IMR-90 (cell line): Measurements from ENCODE around the gene GABRB1. TPM values are rescaled to one million over a fixed set of nuclear protein-coding genes. Genes with fewer than 3 reads are reported as not detected.

Source experiments
- ATAC-seq: fragments of 200-7000 bp; cut with Tn5 transposase; 2 replicates; pipeline ENCODE4 v1.9.1; 2020; ENCODE audit warnings: low read depth, mild to moderate bottlenecking, moderate library complexity
- BruUV-seq: library from RNA; stranded (reverse); fragments of 400-500 nt; replicated peaks from 2 replicates; lab custom pipeline; 2021; lab: Mats Ljungman, UMichigan
- CTCF ChIA-PET: fragments of 300-600 bp; formaldehyde crosslinking; extraction: SDS; loops from one replicate; lab custom pipeline; 2021; ENCODE audit warnings: antibody characterized with exemption; lab: Yijun Ruan, JAX
- POLR2A ChIA-PET: fragments of 300-600 bp; sonication (Branson Sonifier 250); formaldehyde crosslinking; loops from one replicate; lab custom pipeline; 2022; ENCODE audit warnings: antibody characterized with exemption; ENCODE audit not compliant: unreplicated experiment; lab: Charles Lee
- DNase-seq: peaks from one replicate; pipeline ENCODE4 v3.0.0; 2013
- H2AFZ ChIP-seq: replicated peaks from 2 replicates; pipeline ENCODE3; 2013; ENCODE audit warnings: low read length, mild to moderate bottlenecking; ENCODE audit not compliant: poor library complexity
- H2AK5ac ChIP-seq: 2 replicates; pipeline ENCODE4 v1.6.1; 2013; ENCODE audit warnings: low read depth, low read length, inconsistent platforms
- H2AK9ac ChIP-seq: replicated peaks from 2 replicates; pipeline ENCODE3; 2013; ENCODE audit warnings: mild to moderate bottlenecking, low read depth, low read length, moderate library complexity; ENCODE audit not compliant: poor library complexity
- H2BK120ac ChIP-seq: 2 replicates; pipeline ENCODE4 v1.6.1; 2013; ENCODE audit warnings: low read depth, low read length, inconsistent platforms
- H2BK15ac ChIP-seq: 3 replicates; pipeline ENCODE4 v1.6.1; 2013; ENCODE audit warnings: low read depth, low read length, inconsistent platforms
- H2BK20ac ChIP-seq: 2 replicates; pipeline ENCODE4 v1.6.1; 2013; ENCODE audit warnings: low read depth, mild to moderate bottlenecking, inconsistent platforms, low read length, moderate library complexity
- H2BK5ac ChIP-seq: 2 replicates; pipeline ENCODE4 v1.6.1; 2013; ENCODE audit warnings: mild to moderate bottlenecking, low read depth, low read length, inconsistent platforms; ENCODE audit not compliant: poor library complexity, severe bottlenecking
- H3K14ac ChIP-seq: replicated peaks from 2 replicates; pipeline ENCODE4 v1.6.1; 2013; ENCODE audit warnings: low read depth, low read length, inconsistent platforms
- H3K18ac ChIP-seq: 2 replicates; pipeline ENCODE4 v1.6.1; 2013; ENCODE audit warnings: low read depth, low read length, control low read depth
- H3K23ac ChIP-seq: 2 replicates; pipeline ENCODE4 v1.6.1; 2013; ENCODE audit warnings: low read depth, low read length, inconsistent platforms
- H3K27ac ChIP-seq: 2 replicates; pipeline ENCODE4 v1.5.1; 2013; ENCODE audit warnings: mild to moderate bottlenecking, control low read depth, low read length; ENCODE audit not compliant: insufficient read depth
- H3K27me3 ChIP-seq: 2 replicates; pipeline ENCODE4 v1.6.1; 2013; ENCODE audit warnings: low read length; ENCODE audit not compliant: control insufficient read depth, insufficient read depth
- H3K36me3 ChIP-seq: 2 replicates; pipeline ENCODE4 v1.6.1; 2013; ENCODE audit warnings: low read length, mixed read lengths; ENCODE audit not compliant: control insufficient read depth, insufficient read depth
- H3K4ac ChIP-seq: 2 replicates; pipeline ENCODE4 v1.6.1; 2013; ENCODE audit warnings: low read depth, low read length, inconsistent platforms
- H3K4me1 ChIP-seq: 2 replicates; pipeline ENCODE4 v1.6.1; 2013; ENCODE audit warnings: low read length, mixed read lengths; ENCODE audit not compliant: control insufficient read depth, insufficient read depth
- H3K4me2 ChIP-seq: 2 replicates; pipeline ENCODE4 v1.6.1; 2013; ENCODE audit warnings: low read depth, mild to moderate bottlenecking, control low read depth, low read length, moderate library complexity
- H3K4me3 ChIP-seq: 2 replicates; pipeline ENCODE4 v1.5.1; 2013; ENCODE audit warnings: low read depth, mild to moderate bottlenecking, control low read depth, low read length, moderate library complexity; ENCODE audit not compliant: insufficient read depth
- H3K56ac ChIP-seq: 2 replicates; pipeline ENCODE4 v1.6.1; 2013; ENCODE audit warnings: low read length, inconsistent platforms; ENCODE audit not compliant: insufficient read depth; ENCODE audit errors: extremely low read depth
- H3K79me1 ChIP-seq, 2 experiments: 2 replicates each; pipeline ENCODE4 v1.6.1; 2013; ENCODE audit warnings: low read length in 2 of 2, inconsistent platforms in 1 of 2, low read depth in 1 of 2
- H3K9ac ChIP-seq: 2 replicates; pipeline ENCODE4 v1.6.1; 2013; ENCODE audit warnings: low read depth, low read length, control low read depth
- H3K9me1 ChIP-seq: 2 replicates; pipeline ENCODE4 v1.6.1; 2013; ENCODE audit warnings: low read length, inconsistent platforms; ENCODE audit not compliant: insufficient read depth
- H3K9me3 ChIP-seq: 2 replicates; pipeline ENCODE4 v1.6.1; 2013; ENCODE audit warnings: low read length; ENCODE audit not compliant: control insufficient read depth, insufficient read depth
- H4K20me1 ChIP-seq: 2 replicates; pipeline ENCODE4 v1.6.1; 2013; ENCODE audit warnings: low read length, inconsistent platforms; ENCODE audit not compliant: insufficient read depth
- H4K5ac ChIP-seq: 2 replicates; pipeline ENCODE4 v1.6.1; 2013; ENCODE audit warnings: mild to moderate bottlenecking, low read depth, low read length, control low read depth
- H4K8ac ChIP-seq, 2 experiments: 2 replicates each; pipeline ENCODE4 v1.6.1; 2013; ENCODE audit warnings: low read depth in 2 of 2, low read length in 2 of 2, control low read depth in 1 of 2, inconsistent platforms in 1 of 2
- H4K91ac ChIP-seq: 2 replicates; pipeline ENCODE4 v1.6.1; 2013; ENCODE audit warnings: low read depth, low read length, inconsistent platforms; ENCODE audit not compliant: insufficient read depth
- BHLHE40 ChIP-seq: fragments of 150-350 bp; IDR thresholded peaks from 2 replicates; pipeline ENCODE4 v1.6.1; 2016; ENCODE audit warnings: mild to moderate bottlenecking, low read depth, low read length
- CEBPB ChIP-seq: IDR thresholded peaks from 2 replicates; pipeline ENCODE4 v1.6.1; 2012; ENCODE audit warnings: low read depth, low read length, improper control_type of control experiment
- CHD1 ChIP-seq: IDR thresholded peaks from 2 replicates; pipeline ENCODE4 v1.6.1; 2012; ENCODE audit warnings: low read depth, low read length, improper control_type of control experiment
- ELK1 ChIP-seq: fragments of 150-350 bp; IDR thresholded peaks from 2 replicates; pipeline ENCODE4 v1.6.1; 2016; ENCODE audit warnings: low read depth, mild to moderate bottlenecking, low read length, moderate library complexity, borderline replicate concordance
- FOS ChIP-seq: fragments of 150-350 bp; IDR thresholded peaks from 2 replicates; pipeline ENCODE4 v1.6.1; 2016; ENCODE audit warnings: low read depth, low read length
- MAFK ChIP-seq: IDR thresholded peaks from 2 replicates; pipeline ENCODE4 v1.6.1; 2012; ENCODE audit warnings: low read depth, low read length, improper control_type of control experiment
- MAZ ChIP-seq: IDR thresholded peaks from 2 replicates; pipeline ENCODE4 v1.6.1; 2012; ENCODE audit warnings: low read depth, mild to moderate bottlenecking, low read length, improper control_type of control experiment, moderate library complexity, borderline replicate concordance
- MXI1 ChIP-seq: IDR thresholded peaks from 2 replicates; pipeline ENCODE4 v1.6.1; 2012; ENCODE audit warnings: low read depth, mild to moderate bottlenecking, low read length, moderate library complexity, borderline replicate concordance
- NFE2L2 ChIP-seq: fragments of 150-350 bp; IDR thresholded peaks from 2 replicates; pipeline ENCODE4 v1.6.1; 2016; ENCODE audit warnings: low read depth, mild to moderate bottlenecking, low read length
- POLR2A ChIP-seq: IDR thresholded peaks from 2 replicates; pipeline ENCODE4 v1.6.1; 2012; ENCODE audit warnings: mild to moderate bottlenecking, low read depth, low read length
- RAD21 ChIP-seq: IDR thresholded peaks from 2 replicates; pipeline ENCODE4 v1.6.1; 2012; ENCODE audit warnings: low read length, improper control_type of control experiment
- RCOR1 ChIP-seq: IDR thresholded peaks from 2 replicates; pipeline ENCODE4 v1.6.1; 2012; ENCODE audit warnings: mild to moderate bottlenecking, low read length, improper control_type of control experiment; ENCODE audit not compliant: insufficient replicate concordance
- RFX5 ChIP-seq: IDR thresholded peaks from 2 replicates; pipeline ENCODE4 v1.8.0; 2012; ENCODE audit warnings: low read depth, mild to moderate bottlenecking, low read length, moderate library complexity
- SMC3 ChIP-seq: fragments of 150-350 bp; IDR thresholded peaks from 2 replicates; pipeline ENCODE4 v1.6.1; 2016; ENCODE audit warnings: low read depth, mild to moderate bottlenecking, antibody characterized with exemption, low read length, moderate library complexity
- USF2 ChIP-seq: fragments of 150-350 bp; IDR thresholded peaks from 2 replicates; pipeline ENCODE4 v1.6.1; 2017; ENCODE audit warnings: mild to moderate bottlenecking, antibody characterized with exemption, low read length, low read depth
- WGBS, 2 experiments: methylation state at CpG; one replicate each; pipeline versions ENCODE4 v1.1.5 to v1.1.7; 2013; ENCODE audit warnings: missing lambda C conversion rate in 2 of 2; ENCODE audit not compliant: insufficient read length in 1 of 2; ENCODE audit errors: extremely low coverage in 2 of 2; 5-methylcytosine and 5-hydroxymethylcytosine counted together
- dilution Hi-C: fragments of 300-500 bp; cut with HindIII; formaldehyde crosslinking; loops from one replicate; pipeline ENCODE4 v1.14.3; 2018; ENCODE audit warnings: low sequenced_read_pairs; ENCODE audit not compliant: unreplicated experiment
- in situ Hi-C: fragments of 300-500 bp; cut with MboI; formaldehyde crosslinking; loops from 3 replicates; pipeline ENCODE4 v1.14.3; 2019; ENCODE audit warnings: low sequenced_read_pairs, inconsistent platforms, mixed read lengths
- intact Hi-C: fragments of 100-400 bp; cut with micrococcal nuclease; formaldehyde crosslinking; loops from 2 replicates; pipeline ENCODE4 v1.10.0; 2022
- polyA plus RNA-seq, 3 experiments: library from polyadenylated mRNA; depleted of rRNA; stranded (reverse); fragments of >200 nt; gene quantifications; 2 replicates each; pipeline ENCODE4 v1.2.3, GENCODE V29; 2012; ENCODE audit warnings: low replicate concordance in 1 of 3
- total RNA-seq: library from RNA; depleted of rRNA; stranded (reverse); fragments of >200 nt; gene quantifications from 2 replicates; pipeline ENCODE4 v1.2.3, GENCODE V29; 2012
- TF ChIP-seq, protein P1 (sequence below): conservative IDR thresholded peaks from 2 replicates; pipeline ENCODE4 v1.5.1; 2012; ENCODE audit warnings: mild to moderate bottlenecking, low read depth, low read length, improper control_type of control experiment

GABRB1 gene
- total and polyA plus RNA-seq, 2 of the 4 experiments (the other 2 are of a cell fraction) = 4.7 to 16.1 TPM

GRCh38 chr4:47235721-47236120 is 204.4 kb downstream of the GABRB1 start:
- no peak overlapping the region for H3K23ac ChIP-seq
- H3K18ac ChIP-seq = no peak overlapping the region
- H3K9ac ChIP-seq = no peak overlapping the region
- in situ Hi-C loops (no loop called here), intact Hi-C loops (no loop called here), dilution Hi-C loops (no loop called here)
- no peaks in the 10 kb centered on the region for H3K36me3 ChIP-seq
- ATAC-seq (no peak), DNase-seq (no peak)
- H3K4me1 ChIP-seq = peaks cover 2% of the 10 kb centered on the region; the same call in 1 of the 2 replicates
- H3K14ac ChIP-seq = no peak overlapping the region
- H2BK15ac ChIP-seq = no peak overlapping the region
- WGBS, 2 experiments = no CpG with 5 or more reads among the region's 2 CpGs
- H3K79me1 ChIP-seq = no peaks in the 10 kb centered on the region
- no peak overlapping the region for H4K8ac ChIP-seq
- no peak overlapping the region for H2AFZ ChIP-seq
- H2AK9ac ChIP-seq = no peak overlapping the region
- no peaks in the 10 kb centered on the region for H3K27me3 ChIP-seq
- H4K5ac ChIP-seq = no peak overlapping the region
- H2AK5ac ChIP-seq = no peak overlapping the region
- no peak overlapping the region for H3K4me3 ChIP-seq
- H3K4me2 ChIP-seq = no peak overlapping the region
- H3K9me1 ChIP-seq = no peaks in the 10 kb centered on the region
- no peak overlapping the region for H2BK5ac ChIP-seq
- ChIA-PET POLR2A (no interaction called here), CTCF (interaction anchor here (0.6 kb wide), 1 partner anchor 9 kb away, joined by 3 read pairs; no protein-coding TSS in a partner anchor)
- H3K56ac ChIP-seq = no peak overlapping the region
- H3K4ac ChIP-seq = no peak overlapping the region
- TF ChIP-seq SMC3 (no peak), RCOR1 (no peak), BHLHE40 (no peak), RFX5 (no peak), MAFK (no peak), MXI1 (no peak), FOS (no peak), ELK1 (no peak), USF2 (no peak), MAZ (no peak), CHD1 (no peak), CEBPB (no peak), POLR2A (no peak), RAD21 (no peak), NFE2L2 (no peak)
- TF ChIP-seq, protein P1, sequence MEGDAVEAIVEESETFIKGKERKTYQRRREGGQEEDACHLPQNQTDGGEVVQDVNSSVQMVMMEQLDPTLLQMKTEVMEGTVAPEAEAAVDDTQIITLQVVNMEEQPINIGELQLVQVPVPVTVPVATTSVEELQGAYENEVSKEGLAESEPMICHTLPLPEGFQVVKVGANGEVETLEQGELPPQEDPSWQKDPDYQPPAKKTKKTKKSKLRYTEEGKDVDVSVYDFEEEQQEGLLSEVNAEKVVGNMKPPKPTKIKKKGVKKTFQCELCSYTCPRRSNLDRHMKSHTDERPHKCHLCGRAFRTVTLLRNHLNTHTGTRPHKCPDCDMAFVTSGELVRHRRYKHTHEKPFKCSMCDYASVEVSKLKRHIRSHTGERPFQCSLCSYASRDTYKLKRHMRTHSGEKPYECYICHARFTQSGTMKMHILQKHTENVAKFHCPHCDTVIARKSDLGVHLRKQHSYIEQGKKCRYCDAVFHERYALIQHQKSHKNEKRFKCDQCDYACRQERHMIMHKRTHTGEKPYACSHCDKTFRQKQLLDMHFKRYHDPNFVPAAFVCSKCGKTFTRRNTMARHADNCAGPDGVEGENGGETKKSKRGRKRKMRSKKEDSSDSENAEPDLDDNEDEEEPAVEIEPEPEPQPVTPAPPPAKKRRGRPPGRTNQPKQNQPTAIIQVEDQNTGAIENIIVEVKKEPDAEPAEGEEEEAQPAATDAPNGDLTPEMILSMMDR = no peak
- BruUV-seq = no TSS peak
- H3K27ac ChIP-seq = no peak overlapping the region
- H2BK20ac ChIP-seq = no peak overlapping the region
- H3K9me3 ChIP-seq = no peaks in the 10 kb centered on the region
- no peaks in the 10 kb centered on the region for H4K20me1 ChIP-seq
- H2BK120ac ChIP-seq = no peak overlapping the region
- H4K91ac ChIP-seq = no peak overlapping the region
